Activated CD4-positive, alpha-beta memory T cell treated with anti-CD3 and anti-CD28 coated beads for 36 hours (primary cell): Measurements from ENCODE around the gene TSPEAR. TPM values are rescaled to one million over a fixed set of nuclear protein-coding genes. Genes with fewer than 3 reads are reported as not detected.

Source experiments
- CTCF ChIA-PET: fragments of 350-600 bp; sonication (Branson Sonifier 250); formaldehyde crosslinking; loops from one replicate; lab custom pipeline; 2021; ENCODE audit warnings: antibody characterized with exemption, inconsistent platforms; lab: Charles Lee
- POLR2A ChIA-PET: fragments of 350-600 bp; sonication (Branson Sonifier 250); formaldehyde crosslinking; loops from one replicate; lab custom pipeline; 2021; ENCODE audit warnings: antibody characterized with exemption; lab: Charles Lee
- DNase-seq: peaks from one replicate; pipeline ENCODE4 v3.0.0-alpha.2; 2020
- H3K27ac Mint-ChIP-seq: one replicate; pipeline ENCODE4 v1.8.0; 2021; ENCODE audit warnings: mixed read lengths
- H3K27me3 Mint-ChIP-seq: one replicate; pipeline ENCODE4 v1.8.0; 2021; ENCODE audit warnings: mixed read lengths
- H3K36me3 Mint-ChIP-seq: one replicate; pipeline ENCODE4 v1.8.0; 2021; ENCODE audit warnings: mixed read lengths
- H3K4me1 Mint-ChIP-seq: one replicate; pipeline ENCODE4 v1.8.0; 2021; ENCODE audit warnings: low read depth, mixed read lengths
- H3K4me3 Mint-ChIP-seq: one replicate; pipeline ENCODE4 v1.8.0; 2021; ENCODE audit warnings: mild to moderate bottlenecking, mixed read lengths
- H3K9me3 Mint-ChIP-seq: one replicate; pipeline ENCODE4 v1.8.0; 2021; ENCODE audit warnings: mixed read lengths
- intact Hi-C: fragments of 100-400 bp; cut with micrococcal nuclease; formaldehyde crosslinking; loops from one replicate; pipeline ENCODE4 v1.15.1; 2023
- total RNA-seq, 2 experiments: library from RNA; stranded (reverse); gene quantifications; one replicate each; pipeline ENCODE4 v1.2.3, GENCODE V29; 2021

The TSPEAR gene
- total RNA-seq, 2 experiments from 2014 or later, result not detected

- Mint-ChIP-seq H3K27me3 (no peaks in the 10 kb centered on the region), H3K27ac (no peak overlapping the region), H3K9me3 (no peaks in the 10 kb centered on the region), H3K4me3 (no peak overlapping the region), H3K4me1 (no peaks in the 10 kb centered on the region), H3K36me3 (no peaks in the 10 kb centered on the region)
- POLR2A ChIA-PET, result no interaction called here
- CTCF ChIA-PET, result interaction anchor here (1.2 kb wide), 1 partner anchor 10 kb away, joined by 5 read pairs; no protein-coding TSS in a partner anchor
- DNase-seq, result no peak
- intact Hi-C loops, result no loop called here
Observed at GRCh38 chr21:44520326-44521300, 190.8 kb downstream of the TSPEAR start.

GRCh38 chr21:44519346-44520325 is 191.7 kb downstream of the TSPEAR start:
- H3K27me3 Mint-ChIP-seq, result no peaks in the 10 kb centered on the region
- ChIA-PET POLR2A (no interaction called here), CTCF (interaction anchor here (1.2 kb wide), 1 partner anchor 9 kb away, joined by 5 read pairs; no protein-coding TSS in a partner anchor)
- H3K4me3 Mint-ChIP-seq, result no peak overlapping the region
- no peaks in the 10 kb centered on the region for H3K36me3 Mint-ChIP-seq
- no peaks in the 10 kb centered on the region for H3K9me3 Mint-ChIP-seq
- DNase-seq, result no peak
- intact Hi-C loops, result no loop called here
- no peak overlapping the region for H3K27ac Mint-ChIP-seq
- no peaks in the 10 kb centered on the region for H3K4me1 Mint-ChIP-seq

GRCh38 chr21:44518686-44519085 is 192.7 kb downstream of the TSPEAR start:
- Mint-ChIP-seq H3K9me3 (no peaks in the 10 kb centered on the region), H3K27ac (no peak overlapping the region), H3K27me3 (no peaks in the 10 kb centered on the region), H3K4me1 (no peaks in the 10 kb centered on the region), H3K36me3 (no peaks in the 10 kb centered on the region), H3K4me3 (no peak overlapping the region)
- ChIA-PET POLR2A (no interaction called here), CTCF (no interaction called here)
- intact Hi-C loops, result no loop called here
- DNase-seq, result no peak

GRCh38 chr21:44517175-44517899 is 194.0 kb downstream of the TSPEAR start:
- intact Hi-C loops, result no loop called here
- no peaks in the 10 kb centered on the region for H3K27me3 Mint-ChIP-seq
- no peaks in the 10 kb centered on the region for H3K9me3 Mint-ChIP-seq
- peak; percentile 44 for DNase-seq
- no peak overlapping the region for H3K27ac Mint-ChIP-seq
- ChIA-PET POLR2A (no interaction called here), CTCF (interaction anchor here (1.2 kb wide), 1 partner anchor 276 kb away, joined by 3 read pairs; no protein-coding TSS in a partner anchor)
- no peaks in the 10 kb centered on the region for H3K36me3 Mint-ChIP-seq
- no peaks in the 10 kb centered on the region for H3K4me1 Mint-ChIP-seq
- H3K4me3 Mint-ChIP-seq, result no peak overlapping the region

- CTCF ChIA-PET, result no interaction called here
- H3K4me3 Mint-ChIP-seq, result no peak overlapping the region
Observed at GRCh38 chr21:44516828-44517174, 194.6 kb downstream of the TSPEAR start.

GRCh38 chr21:44516342-44516741 is 195.0 kb downstream of the TSPEAR start:
- ChIA-PET CTCF (interaction anchor here (0.8 kb wide), 1 partner anchor 277 kb away, joined by 6 read pairs; no protein-coding TSS in a partner anchor), POLR2A (no interaction called here)
- Mint-ChIP-seq H3K27me3 (no peaks in the 10 kb centered on the region), H3K27ac (no peak overlapping the region), H3K9me3 (no peaks in the 10 kb centered on the region), H3K36me3 (no peaks in the 10 kb centered on the region), H3K4me3 (no peak overlapping the region), H3K4me1 (no peaks in the 10 kb centered on the region)
- no peak for DNase-seq
- intact Hi-C loops, result no loop called here

More at GRCh38 chr21:44516828-44517174, 194.6 kb downstream of the TSPEAR start:
- H3K9me3 Mint-ChIP-seq, result no peaks in the 10 kb centered on the region
- no peaks in the 10 kb centered on the region for H3K4me1 Mint-ChIP-seq
- no peak for DNase-seq
- POLR2A ChIA-PET, result no interaction called here
- intact Hi-C loops, result no loop called here
- H3K27me3 Mint-ChIP-seq, result no peaks in the 10 kb centered on the region
- H3K27ac Mint-ChIP-seq, result no peak overlapping the region
- H3K36me3 Mint-ChIP-seq, result no peaks in the 10 kb centered on the region

- Mint-ChIP-seq H3K9me3 (no peaks in the 10 kb centered on the region), H3K27me3 (no peaks in the 10 kb centered on the region), H3K4me1 (no peaks in the 10 kb centered on the region), H3K36me3 (no peaks in the 10 kb centered on the region), H3K4me3 (no peak overlapping the region), H3K27ac (no peak overlapping the region)
- DNase-seq, result no peak
- POLR2A ChIA-PET, result no interaction called here
- CTCF ChIA-PET, result interaction anchor here (0.8 to 1.8 kb wide), 2 partner anchors 278 kb away, joined by 5 to 6 read pairs; no protein-coding TSS in a partner anchor
- intact Hi-C loops, result no loop called here
Observed at GRCh38 chr21:44515359-44516165, 195.8 kb downstream of the TSPEAR start.

GRCh38 chr21:44514746-44515358 is 196.5 kb downstream of the TSPEAR start:
- Mint-ChIP-seq H3K27ac (no peak overlapping the region), H3K36me3 (no peaks in the 10 kb centered on the region), H3K4me1 (no peaks in the 10 kb centered on the region), H3K4me3 (no peak overlapping the region), H3K27me3 (no peaks in the 10 kb centered on the region), H3K9me3 (no peaks in the 10 kb centered on the region)
- ChIA-PET CTCF (interaction anchor here (1.8 kb wide), 1 partner anchor 279 kb away, joined by 5 read pairs; no protein-coding TSS in a partner anchor), POLR2A (no interaction called here)
- intact Hi-C loops, result no loop called here
- no peak for DNase-seq

GRCh38 chr21:44514218-44514520 is 197.2 kb downstream of the TSPEAR start:
- Mint-ChIP-seq H3K4me3 (no peak overlapping the region), H3K27me3 (no peaks in the 10 kb centered on the region), H3K9me3 (no peaks in the 10 kb centered on the region), H3K4me1 (no peaks in the 10 kb centered on the region), H3K27ac (no peak overlapping the region), H3K36me3 (no peaks in the 10 kb centered on the region)
- intact Hi-C loops, result no loop called here
- ChIA-PET POLR2A (no interaction called here), CTCF (interaction anchor here (0.6 to 1.8 kb wide), 2 partner anchors 33 to 280 kb away, joined by 3 to 5 read pairs; no protein-coding TSS in a partner anchor)
- no peak for DNase-seq

- intact Hi-C loops, result no loop called here
- Mint-ChIP-seq H3K36me3 (no peaks in the 10 kb centered on the region), H3K4me3 (no peak overlapping the region), H3K27me3 (no peaks in the 10 kb centered on the region), H3K4me1 (no peaks in the 10 kb centered on the region), H3K27ac (no peak overlapping the region), H3K9me3 (no peaks in the 10 kb centered on the region)
- POLR2A ChIA-PET, result no interaction called here
- CTCF ChIA-PET, result interaction anchor here (0.6 to 1.8 kb wide), 2 partner anchors 33 to 280 kb away, joined by 3 to 5 read pairs; no protein-coding TSS in a partner anchor
- DNase-seq, result no peak
Observed at GRCh38 chr21:44513389-44514217, 197.8 kb downstream of the TSPEAR start.
